ENCODE measurements around the gene SH3BGRL3.
"Not testable (repeated sequence)": the region's sequence is repeated elsewhere in the genome, so short reads cannot be mapped to it uniquely, and the experiment has no call there.

Gene SH3BGRL3

GRCh38 chr1:26291433-26291832, 11.5 kb downstream of the SH3BGRL3 start:
- no peak for TF ChIP-seq CTCF (IDR thresholded peaks at IDR 0.05; ENCODE audit: borderline replicate concordance, insufficient read depth, low read depth, low read length)
- H3K4me3 ChIP-seq (ENCODE audit: low read depth, low read length): no peak overlapping the region

- no peak for TF ChIP-seq CTCF (IDR thresholded peaks at IDR 0.05; ENCODE audit: borderline replicate concordance, insufficient read depth, low read depth, low read length)
- no peak overlapping the region for H3K4me3 ChIP-seq (ENCODE audit: low read depth, low read length)
Observed at GRCh38 chr1:26291939-26292338, 12.1 kb downstream of the SH3BGRL3 start.

GRCh38 chr1:26292735-26293134, 12.8 kb downstream of the SH3BGRL3 start:
- H3K4me3 ChIP-seq (ENCODE audit: low read depth, low read length): not testable (repeated sequence)

- no peak overlapping the region for H3K4me3 ChIP-seq (ENCODE audit: low read depth, low read length)
- TF ChIP-seq CTCF (IDR thresholded peaks at IDR 0.05; ENCODE audit: borderline replicate concordance, insufficient read depth, low read depth, low read length): no peak
Observed at GRCh38 chr1:26293911-26294463, 14.1 kb downstream of the SH3BGRL3 start.

GRCh38 chr1:26295194-26296138, 15.6 kb downstream of the SH3BGRL3 start:
- no peak for TF ChIP-seq CTCF (IDR thresholded peaks at IDR 0.05; ENCODE audit: borderline replicate concordance, insufficient read depth, low read depth, low read length)
- H3K4me3 ChIP-seq (ENCODE audit: low read depth, low read length): no peak overlapping the region

- TF ChIP-seq CTCF (IDR thresholded peaks at IDR 0.05; ENCODE audit: borderline replicate concordance, insufficient read depth, low read depth, low read length): no peak
- H3K4me3 ChIP-seq (ENCODE audit: low read depth, low read length): no peak overlapping the region
Observed at GRCh38 chr1:26296340-26297056, 16.6 kb downstream of the SH3BGRL3 start.

GRCh38 chr1:26297057-26297790, 17.3 kb downstream of the SH3BGRL3 start:
- no peak for TF ChIP-seq CTCF (IDR thresholded peaks at IDR 0.05; ENCODE audit: borderline replicate concordance, insufficient read depth, low read depth, low read length)

More at GRCh38 chr1:26297057-26297790, 17.3 kb downstream of the SH3BGRL3 start:
- no peak overlapping the region for H3K4me3 ChIP-seq (ENCODE audit: low read depth, low read length)
